Activated CD8-positive, alpha-beta memory T cell treated with anti-CD3 and anti-CD28 coated beads, Interleukin-2, amount 50 U/mL, for 48 hours (primary cell): ENCODE results near the gene HRK.
"Not testable (repeated sequence)": the region's sequence is repeated elsewhere in the genome, so short reads cannot be mapped to it uniquely, and the experiment has no call there.

Source experiments
- DNase-seq: peaks from one replicate; pipeline ENCODE4 v3.0.0-alpha.2; 2020

HRK gene

DNA sequence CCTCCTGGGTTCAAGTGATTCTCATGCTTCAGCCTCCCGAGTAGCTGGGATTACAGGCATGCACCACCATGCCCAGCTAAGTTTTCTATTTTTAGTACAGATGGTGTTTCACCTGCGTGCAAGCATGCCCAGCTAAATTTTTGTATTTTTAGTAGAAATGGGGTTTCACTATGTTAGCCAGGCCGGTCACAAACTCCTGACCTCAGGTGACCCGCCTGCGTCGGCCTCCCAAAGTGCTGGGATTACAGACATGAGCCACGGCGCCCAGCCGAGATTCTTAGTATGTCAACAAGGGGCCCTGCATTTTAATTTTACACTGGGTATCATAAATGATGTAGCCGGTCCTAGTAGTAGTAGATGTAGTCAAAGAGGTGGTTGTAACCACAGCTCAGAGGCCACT lies 66.5 kb downstream of the HRK start:
- DNase-seq = not testable (repeated sequence)

GRCh38 chr12:116813271-116814041 lies 67.8 kb downstream of the HRK start:
- no peak for DNase-seq

DNA sequence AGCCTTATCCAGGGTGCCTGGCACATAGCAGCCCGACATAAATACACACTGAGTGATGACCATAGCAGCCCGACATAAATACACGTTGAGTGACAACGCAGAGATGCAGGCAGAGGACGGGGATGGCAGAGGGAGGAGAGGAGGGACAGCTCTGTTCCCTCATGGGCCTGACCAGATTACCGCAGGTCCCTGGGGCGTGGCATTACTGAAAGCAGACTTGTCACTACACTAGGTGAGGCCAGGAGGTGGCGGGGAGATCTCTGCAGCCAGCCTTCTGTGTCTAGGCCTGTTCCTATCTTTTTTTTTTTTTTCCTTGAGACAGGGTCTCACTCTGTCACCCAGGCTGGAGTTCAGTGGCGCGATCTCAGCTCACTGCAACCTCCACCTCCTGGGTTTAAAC lies 69.0 kb downstream of the HRK start:
- DNase-seq = no peak

GRCh38 chr12:116808113-116809105 lies 72.8 kb downstream of the HRK start:
- no peak for DNase-seq

DNA sequence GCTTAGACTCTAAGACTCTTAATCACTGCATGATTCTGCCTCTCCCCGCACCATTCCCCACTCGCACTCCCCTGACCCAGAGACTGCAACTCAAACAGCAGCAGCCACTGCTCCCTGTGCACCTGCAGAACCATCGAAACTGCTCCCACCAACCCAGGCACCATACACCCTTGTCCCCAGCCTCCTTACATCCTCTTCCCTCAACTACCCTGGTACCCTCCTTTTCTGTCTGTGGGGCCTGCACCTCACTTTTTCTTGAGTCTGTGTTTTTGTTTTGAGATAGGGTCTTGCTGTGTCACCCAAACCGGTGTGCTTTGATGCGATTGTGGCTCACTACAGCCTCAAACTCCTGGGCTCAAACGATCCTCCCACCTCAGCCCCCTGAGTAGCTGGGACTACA lies 73.7 kb downstream of the HRK start:
- DNase-seq = no peak

DNA sequence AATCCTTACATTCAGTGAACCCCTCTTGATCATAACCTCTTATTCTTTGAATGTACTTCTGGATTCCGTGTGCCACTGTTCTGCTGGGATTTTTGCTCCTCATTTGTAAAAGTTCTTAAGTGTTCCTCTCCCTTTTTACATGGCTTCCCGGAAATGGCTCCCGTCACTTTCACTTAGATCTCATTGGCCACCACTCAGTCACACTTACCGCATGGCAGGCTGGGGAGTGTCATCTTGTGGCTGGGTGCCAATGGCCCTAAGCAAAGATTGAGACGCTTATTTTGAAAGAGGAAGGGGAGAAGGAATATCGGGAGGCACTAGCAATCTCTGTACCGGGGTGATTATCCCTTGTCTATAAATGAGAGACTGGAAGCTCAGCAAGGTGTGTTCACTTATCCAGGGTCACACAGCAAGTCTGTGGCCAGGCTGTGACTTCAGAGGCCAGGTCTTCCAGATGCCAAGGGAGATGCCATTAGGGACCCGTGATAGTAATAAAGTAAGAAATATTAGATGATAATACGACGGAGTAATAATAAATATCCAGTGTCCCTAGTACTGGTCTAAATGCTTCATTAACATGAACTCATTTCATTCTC lies 74.3 kb downstream of the HRK start:
- DNase-seq = no peak
